ENCODE data around the gene THAP8.

THAP8 gene

DNA sequence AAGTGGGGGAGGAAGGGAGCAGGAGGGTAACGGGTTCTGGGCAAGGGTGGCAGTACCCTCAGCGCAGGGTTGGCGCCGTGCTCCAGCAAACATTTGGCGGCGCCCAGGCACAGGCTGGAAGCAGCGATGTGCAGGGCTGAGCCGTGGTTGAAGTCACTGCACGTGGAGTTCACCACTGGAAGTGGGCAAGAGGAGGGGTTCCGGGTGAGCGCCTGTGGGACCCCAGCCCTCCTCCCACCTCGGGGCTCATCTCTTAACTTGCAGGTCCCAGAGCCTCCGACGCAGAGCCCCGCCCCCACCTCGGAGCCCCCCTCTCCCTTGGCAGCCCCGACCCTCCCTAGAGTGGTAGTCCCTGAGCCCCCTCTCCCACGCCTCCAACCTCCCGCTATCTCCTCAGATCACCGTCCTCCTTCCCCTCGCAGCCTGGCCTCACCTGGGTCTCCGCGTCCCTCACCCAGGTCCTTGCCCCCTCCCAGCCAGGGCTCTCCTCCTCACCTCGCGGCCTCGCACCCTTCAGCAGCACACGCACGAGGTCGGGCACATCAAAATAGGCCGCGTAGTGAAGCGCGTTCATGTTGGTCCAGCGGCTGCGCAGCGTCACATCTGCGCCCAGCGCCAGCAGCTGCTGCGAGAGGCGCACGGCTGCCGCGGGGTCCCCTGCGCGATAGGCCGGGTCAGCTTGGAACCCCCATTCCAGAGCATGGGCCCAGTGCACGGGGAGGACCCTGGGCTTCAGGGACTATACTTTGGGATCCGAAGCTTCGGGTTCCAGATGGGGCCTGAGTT, 27.8 kb downstream of the THAP8 start:
- Histone ChIP-seq H3K9me3 (ENCODE audit: control insufficient read depth, insufficient read depth, low read depth, low read length) (no peaks in the 10 kb centered on the region), H3K4me1 (ENCODE audit: control insufficient read depth, insufficient read depth, low read length) (no peaks in the 10 kb centered on the region), H3K4me3 (ENCODE audit: low read depth, low read length) (no peak overlapping the region), H3K9ac (ENCODE audit: low read length) (no peak overlapping the region), H3K27ac (ENCODE audit: low read depth, low read length) (no peak overlapping the region), H3K36me3 (ENCODE audit: control insufficient read depth, insufficient read depth, low read length) (peaks cover 29% of the 10 kb centered on the region), H3K27me3 (ENCODE audit: control insufficient read depth, insufficient read depth, low read length) (no peaks in the 10 kb centered on the region)

DNA sequence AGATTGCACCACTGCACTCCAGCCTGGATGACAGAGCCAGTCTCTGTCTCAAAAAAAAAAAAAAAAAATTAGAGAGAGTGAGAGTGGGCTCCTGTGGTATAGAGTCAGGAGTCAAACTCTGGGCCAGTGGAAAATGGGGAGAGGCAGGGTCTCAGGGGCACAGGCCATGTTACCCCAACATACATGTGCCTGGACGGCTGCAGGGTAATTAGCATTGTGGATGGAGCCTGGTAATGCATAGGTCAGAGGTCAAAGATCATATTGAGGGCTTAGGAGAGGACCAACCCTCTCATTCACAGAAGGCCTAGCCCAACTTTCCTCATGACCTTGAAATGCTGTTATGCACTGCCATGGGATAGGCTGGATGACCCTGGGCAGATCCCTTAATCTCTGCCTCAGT, 28.5 kb downstream of the THAP8 start:
- H3K9me3 ChIP-seq (ENCODE audit: control insufficient read depth, insufficient read depth, low read depth, low read length) = no peaks in the 10 kb centered on the region
- no peaks in the 10 kb centered on the region for H3K27me3 ChIP-seq (ENCODE audit: control insufficient read depth, insufficient read depth, low read length)
- no peak overlapping the region for H3K4me3 ChIP-seq (ENCODE audit: low read depth, low read length)
- H3K36me3 ChIP-seq (ENCODE audit: control insufficient read depth, insufficient read depth, low read length) = peaks cover 35% of the 10 kb centered on the region
- H3K27ac ChIP-seq (ENCODE audit: low read depth, low read length) = no peak overlapping the region
- H3K9ac ChIP-seq (ENCODE audit: low read length) = no peak overlapping the region
- no peaks in the 10 kb centered on the region for H3K4me1 ChIP-seq (ENCODE audit: control insufficient read depth, insufficient read depth, low read length)

DNA sequence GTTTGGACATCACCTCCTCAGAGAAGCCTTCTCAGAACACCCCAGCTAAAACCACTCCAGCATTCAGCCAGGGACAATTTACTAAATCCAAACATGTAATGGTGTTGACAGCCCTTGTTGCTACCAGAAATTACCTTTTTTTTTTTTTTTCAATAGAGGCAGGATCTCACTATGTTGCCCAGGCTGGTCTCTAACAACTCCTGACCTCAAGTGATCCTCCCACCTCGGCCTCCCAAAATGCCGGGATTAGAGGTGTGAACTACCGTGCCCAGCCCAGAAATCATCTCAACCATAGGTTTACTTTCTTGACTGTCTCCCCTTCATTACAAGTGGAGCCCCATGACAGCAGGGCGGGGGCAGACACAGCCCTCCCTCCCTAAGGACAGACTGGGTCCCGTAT, 30.7 kb downstream of the THAP8 start:
- no peak overlapping the region for H3K4me3 ChIP-seq (ENCODE audit: low read depth, low read length)
- H3K4me1 ChIP-seq (ENCODE audit: control insufficient read depth, insufficient read depth, low read length) = no peaks in the 10 kb centered on the region
- peaks cover 34% of the 10 kb centered on the region for H3K36me3 ChIP-seq (ENCODE audit: control insufficient read depth, insufficient read depth, low read length)
- no peak overlapping the region for H3K27ac ChIP-seq (ENCODE audit: low read depth, low read length)
- H3K27me3 ChIP-seq (ENCODE audit: control insufficient read depth, insufficient read depth, low read length) = no peaks in the 10 kb centered on the region
- H3K9me3 ChIP-seq (ENCODE audit: control insufficient read depth, insufficient read depth, low read depth, low read length) = no peaks in the 10 kb centered on the region
- H3K9ac ChIP-seq (ENCODE audit: low read length) = no peak overlapping the region

DNA sequence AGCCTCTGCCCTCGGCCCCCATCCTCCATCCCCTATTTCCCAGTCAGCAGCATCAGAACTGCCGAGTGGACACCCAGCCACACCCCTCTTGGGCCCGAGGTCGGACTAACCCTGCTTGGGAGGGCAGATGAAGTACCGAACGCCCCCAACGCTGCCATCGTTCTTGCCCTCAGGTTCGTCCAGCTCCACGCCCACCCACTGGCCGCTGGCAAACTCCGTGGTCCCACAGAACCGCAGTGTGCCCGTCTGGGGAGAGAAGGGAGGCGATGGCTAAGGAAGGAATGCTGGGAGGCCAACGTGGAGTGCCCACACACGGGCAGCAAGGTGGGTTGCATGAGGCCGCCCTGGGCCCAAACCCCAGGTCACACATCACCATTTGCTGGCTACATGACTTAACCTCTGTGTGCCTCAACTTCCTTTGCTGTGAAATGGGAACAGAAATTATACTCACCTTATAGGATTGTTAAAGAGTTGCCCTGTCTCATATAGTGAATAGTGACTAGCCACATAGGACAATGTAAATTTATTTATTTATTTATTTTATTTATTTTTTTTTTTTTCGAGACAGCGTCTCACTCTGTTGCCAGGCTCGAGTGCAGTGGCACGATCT, 34.9 kb downstream of the THAP8 start:
- H3K4me1 ChIP-seq (ENCODE audit: control insufficient read depth, insufficient read depth, low read length) = peaks cover 6% of the 10 kb centered on the region; the same call in 1 of the 2 replicates
- H3K9ac ChIP-seq (ENCODE audit: low read length) = no peak overlapping the region
- no peak overlapping the region for H3K27ac ChIP-seq (ENCODE audit: low read depth, low read length)
- H3K9me3 ChIP-seq (ENCODE audit: control insufficient read depth, insufficient read depth, low read depth, low read length) = no peaks in the 10 kb centered on the region
- no peaks in the 10 kb centered on the region for H3K27me3 ChIP-seq (ENCODE audit: control insufficient read depth, insufficient read depth, low read length)
- peaks cover 30% of the 10 kb centered on the region for H3K36me3 ChIP-seq (ENCODE audit: control insufficient read depth, insufficient read depth, low read length)
- no peak overlapping the region for H3K4me3 ChIP-seq (ENCODE audit: low read depth, low read length)

DNA sequence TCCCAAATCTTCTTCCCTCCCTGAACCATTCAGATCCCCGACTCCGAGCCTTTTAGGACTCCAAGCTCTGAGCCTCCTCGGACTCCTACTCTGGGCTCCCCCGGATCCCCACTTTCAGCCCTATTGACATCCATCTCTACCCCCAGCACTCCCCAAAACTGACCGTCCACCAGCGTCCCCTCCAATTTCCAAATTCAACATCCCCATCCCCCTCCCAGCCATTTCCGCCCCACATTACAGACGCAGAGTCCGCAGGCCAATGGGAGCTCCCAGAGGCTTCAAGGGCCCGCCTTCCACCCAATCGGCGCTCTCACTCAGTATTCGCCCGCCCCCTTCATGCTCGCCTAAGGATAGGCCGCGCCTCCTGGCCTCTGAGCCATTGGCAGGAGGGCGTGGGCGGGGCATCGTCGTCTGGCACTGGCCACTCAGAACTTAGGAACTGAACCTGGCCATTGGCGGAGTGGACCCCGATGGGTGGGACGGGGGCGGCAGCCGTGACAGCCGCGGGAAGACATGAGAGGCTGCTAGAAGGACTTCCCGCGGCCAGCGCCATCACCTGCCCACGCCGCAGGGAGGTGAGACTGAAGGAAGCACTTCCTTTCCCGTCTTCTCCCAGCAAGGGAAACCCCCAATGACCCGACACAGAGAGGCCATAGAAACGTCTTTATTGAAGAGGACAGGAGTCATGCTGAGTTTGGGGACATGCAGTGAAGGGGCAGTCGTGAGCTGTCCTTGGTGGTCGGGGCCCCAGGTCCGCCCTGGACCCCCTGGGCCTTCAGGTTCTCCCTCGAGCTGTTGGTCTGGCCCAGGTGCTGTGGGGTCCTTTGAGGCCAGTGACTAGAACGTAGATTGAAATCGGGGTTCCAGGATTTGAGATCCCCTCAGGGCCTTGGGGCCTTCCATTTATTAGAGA, 39.8 kb downstream of the THAP8 start, which contains the start of gene ALKBH6:
Gene ALKBH6, minus strand, starts transcription at position 202 of the 913 bp plus-strand sequence. CDS start 816 bp downstream, outside the sequence.
- H3K4me1 ChIP-seq (ENCODE audit: control insufficient read depth, insufficient read depth, low read length) = peaks cover 11% of the 10 kb centered on the region
- peak within 1 kb of the TSS; percentile 95 for H3K4me3 ChIP-seq (ENCODE audit: low read depth, low read length)
- no peaks in the 10 kb centered on the region for H3K9me3 ChIP-seq (ENCODE audit: control insufficient read depth, insufficient read depth, low read depth, low read length)
- H3K9ac ChIP-seq (ENCODE audit: low read length) = peak within 1 kb of the TSS; percentile 71
- H3K27me3 ChIP-seq (ENCODE audit: control insufficient read depth, insufficient read depth, low read length) = no peaks in the 10 kb centered on the region
- peak within 1 kb of the TSS; percentile 42; the same call in 1 of the 2 replicates for H3K27ac ChIP-seq (ENCODE audit: low read depth, low read length)
- H3K36me3 ChIP-seq (ENCODE audit: control insufficient read depth, insufficient read depth, low read length) = peaks cover 6% of the 10 kb centered on the region

DNA sequence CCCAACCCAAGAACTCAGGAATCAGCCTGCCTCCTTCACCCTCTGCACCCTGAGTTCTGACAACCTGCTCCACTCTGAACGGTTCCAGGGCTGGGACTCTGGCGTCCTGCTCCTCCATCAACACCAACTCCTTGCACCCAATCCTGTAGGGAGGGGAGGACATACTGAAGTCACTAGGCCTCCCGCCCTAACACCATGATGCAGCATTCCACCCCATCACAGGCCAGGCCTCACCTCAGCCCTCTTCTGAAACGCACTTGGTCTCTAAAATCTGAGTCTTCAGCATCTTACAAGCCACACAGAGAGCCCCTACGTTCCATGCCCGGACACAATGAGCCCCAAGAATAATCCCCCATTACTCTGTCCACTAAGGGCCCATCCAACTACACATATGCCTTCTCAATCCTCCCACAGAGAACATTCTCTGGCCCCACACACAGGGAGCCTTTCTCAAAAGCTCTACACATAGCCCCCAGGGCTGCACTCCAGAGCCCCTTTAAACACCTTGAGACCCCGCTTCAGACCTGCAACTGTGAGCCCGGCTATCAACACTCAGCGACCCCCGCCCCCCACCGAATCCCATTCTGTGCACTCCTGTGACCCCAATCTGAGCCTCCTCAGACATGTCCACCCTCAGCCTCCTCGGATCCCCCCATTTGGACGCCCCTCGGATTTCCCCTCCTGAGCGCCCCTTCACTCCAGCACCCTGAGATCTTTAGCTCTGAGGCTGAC, 40.6 kb downstream of the THAP8 start:
- Histone ChIP-seq H3K27ac (ENCODE audit: low read depth, low read length) (peak overlapping the region; percentile 42; the same call in 1 of the 2 replicates), H3K27me3 (ENCODE audit: control insufficient read depth, insufficient read depth, low read length) (no peaks in the 10 kb centered on the region), H3K36me3 (ENCODE audit: control insufficient read depth, insufficient read depth, low read length) (peaks cover 6% of the 10 kb centered on the region), H3K4me1 (ENCODE audit: control insufficient read depth, insufficient read depth, low read length) (peaks cover 12% of the 10 kb centered on the region), H3K4me3 (ENCODE audit: low read depth, low read length) (peak overlapping the region; percentile 95), H3K9me3 (ENCODE audit: control insufficient read depth, insufficient read depth, low read depth, low read length) (no peaks in the 10 kb centered on the region), H3K9ac (ENCODE audit: low read length) (peak overlapping the region; percentile 71)

DNA sequence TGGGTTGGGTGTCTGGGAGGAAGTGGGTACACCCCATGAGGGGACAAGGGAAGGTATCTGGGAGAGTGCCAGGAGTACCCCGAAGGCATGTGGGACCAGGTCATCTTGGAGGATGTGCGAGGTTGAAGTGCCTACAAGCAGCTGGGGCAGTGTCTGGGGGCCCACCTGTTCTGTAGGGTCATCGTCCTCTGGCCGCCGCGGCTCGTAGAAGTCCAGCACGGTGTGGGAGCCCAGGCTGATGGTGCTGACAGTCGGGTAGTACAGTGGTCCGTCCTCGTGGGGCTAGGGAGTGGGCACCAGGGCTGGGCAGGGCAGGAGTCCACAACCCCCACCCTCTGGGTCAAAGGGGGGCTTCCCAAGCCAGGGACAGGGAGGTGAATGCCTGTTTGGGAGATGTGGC, 43.7 kb downstream of the THAP8 start:
- H3K4me1 ChIP-seq (ENCODE audit: control insufficient read depth, insufficient read depth, low read length) = peaks cover 18% of the 10 kb centered on the region
- H3K27me3 ChIP-seq (ENCODE audit: control insufficient read depth, insufficient read depth, low read length) = no peaks in the 10 kb centered on the region
- H3K4me3 ChIP-seq (ENCODE audit: low read depth, low read length) = no peak overlapping the region
- no peaks in the 10 kb centered on the region for H3K9me3 ChIP-seq (ENCODE audit: control insufficient read depth, insufficient read depth, low read depth, low read length)
- no peak overlapping the region for H3K9ac ChIP-seq (ENCODE audit: low read length)
- H3K27ac ChIP-seq (ENCODE audit: low read depth, low read length) = no peak overlapping the region
- H3K36me3 ChIP-seq (ENCODE audit: control insufficient read depth, insufficient read depth, low read length) = no peaks in the 10 kb centered on the region

DNA sequence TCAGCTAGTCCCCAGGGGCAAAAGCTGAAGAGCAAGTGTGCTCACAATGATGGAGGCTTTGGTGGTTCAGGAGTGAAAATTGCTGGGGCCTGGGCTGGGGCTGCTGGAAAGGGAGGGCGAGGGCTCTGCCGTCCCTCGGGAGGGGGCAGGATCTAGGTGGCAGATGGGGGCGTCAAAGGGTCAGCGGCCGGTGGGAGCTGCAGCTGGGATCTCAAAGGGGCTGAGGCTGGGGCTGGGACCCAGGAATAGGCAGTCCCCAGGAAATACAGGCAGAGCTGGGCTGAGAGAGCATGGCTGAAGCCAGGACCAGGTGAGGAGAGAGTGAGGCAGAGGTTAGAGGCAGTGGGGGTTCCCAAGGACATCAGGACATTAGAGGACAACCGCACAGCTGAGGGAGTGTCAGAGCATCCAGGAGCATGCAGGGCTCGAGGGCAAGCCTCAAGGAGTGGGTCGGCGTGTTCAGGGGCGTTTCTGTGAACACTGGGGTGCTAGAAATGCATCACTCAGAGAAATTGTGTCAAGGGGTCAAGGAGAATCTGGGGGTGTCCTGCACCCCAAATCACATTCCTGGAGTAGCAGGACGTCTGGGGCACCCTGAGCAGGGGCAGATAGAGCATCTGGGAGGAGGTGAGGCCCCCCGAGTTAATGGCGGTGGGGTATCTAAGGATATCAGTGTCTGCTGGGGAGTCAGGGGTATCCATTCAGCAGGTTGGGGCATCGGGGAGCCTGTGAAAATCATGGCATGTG, 44.3 kb downstream of the THAP8 start:
- Histone ChIP-seq H3K27ac (ENCODE audit: low read depth, low read length) (no peak overlapping the region), H3K4me1 (ENCODE audit: control insufficient read depth, insufficient read depth, low read length) (peaks cover 15% of the 10 kb centered on the region)

DNA sequence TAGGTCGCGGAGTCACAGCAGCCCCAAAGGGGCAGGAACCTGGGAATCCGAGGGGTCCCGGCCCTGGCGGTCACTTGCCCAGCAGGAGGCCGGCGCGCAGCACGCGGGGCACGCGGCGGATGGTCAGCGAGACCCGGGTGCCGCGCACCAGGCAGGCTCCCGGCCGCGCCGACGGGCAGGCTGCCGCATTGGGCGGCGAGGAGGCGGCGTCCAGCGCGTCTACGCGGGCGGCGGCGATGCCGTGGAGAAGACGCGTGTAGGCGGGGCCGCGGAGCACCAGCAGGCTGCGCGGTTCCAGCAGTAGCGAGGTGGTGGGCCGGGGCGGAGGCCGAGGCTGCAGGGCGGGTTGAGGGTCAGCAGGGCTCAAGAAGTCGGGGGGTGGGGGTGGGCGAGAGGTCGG, 44.9 kb downstream of the THAP8 start:
- Histone ChIP-seq H3K27me3 (ENCODE audit: control insufficient read depth, insufficient read depth, low read length) (no peaks in the 10 kb centered on the region), H3K4me1 (ENCODE audit: control insufficient read depth, insufficient read depth, low read length) (peaks cover 12% of the 10 kb centered on the region), H3K9me3 (ENCODE audit: control insufficient read depth, insufficient read depth, low read depth, low read length) (no peaks in the 10 kb centered on the region), H3K9ac (ENCODE audit: low read length) (no peak overlapping the region), H3K4me3 (ENCODE audit: low read depth, low read length) (peak overlapping the region; percentile 53), H3K36me3 (ENCODE audit: control insufficient read depth, insufficient read depth, low read length) (no peaks in the 10 kb centered on the region), H3K27ac (ENCODE audit: low read depth, low read length) (no peak overlapping the region)

More for the DNA sequence above, 44.3 kb downstream of the THAP8 start:
- Histone ChIP-seq H3K4me3 (ENCODE audit: low read depth, low read length) (peak overlapping the region; percentile 53), H3K36me3 (ENCODE audit: control insufficient read depth, insufficient read depth, low read length) (no peaks in the 10 kb centered on the region), H3K27me3 (ENCODE audit: control insufficient read depth, insufficient read depth, low read length) (no peaks in the 10 kb centered on the region), H3K9me3 (ENCODE audit: control insufficient read depth, insufficient read depth, low read depth, low read length) (no peaks in the 10 kb centered on the region), H3K9ac (ENCODE audit: low read length) (no peak overlapping the region)
